Right cardiac atrium (tissue), 5 donors: ENCODE measurements around the gene DNAAF9. TPM values are rescaled to one million over a fixed set of nuclear protein-coding genes. Genes with fewer than 3 reads are reported as not detected.
A peak's percentile ranks its signal among the peaks of the same experiment; 100 is the strongest.

ENCODE experiments used
- ATAC-seq, 2 donors: fragments of 200-7000 bp; cut with Tn5 transposase; one replicate each; pipeline versions ENCODE4 v1.8.0 to v1.9.1; 2020; ENCODE audit warnings: moderate library complexity in 2 of 2, mild to moderate bottlenecking in 1 of 2
- DNase-seq, 3 donors: peaks; one replicate each; pipeline ENCODE4 v3.0.0-alpha.2; 2020
- H3K27ac ChIP-seq: one replicate; pipeline ENCODE4 v1.5.1; 2013; ENCODE audit warnings: mild to moderate bottlenecking, low read length, control low read depth, moderate library complexity
- H3K27me3 ChIP-seq: one replicate; pipeline ENCODE4 v1.6.1; 2013; ENCODE audit not compliant: control insufficient read depth, insufficient read depth
- H3K4me1 ChIP-seq: one replicate; pipeline ENCODE4 v1.6.1; 2013; ENCODE audit warnings: low read length; ENCODE audit not compliant: control insufficient read depth, insufficient read depth
- H3K4me3 ChIP-seq: one replicate; pipeline ENCODE4 v1.5.1; 2013; ENCODE audit warnings: low read length, control low read depth
- H3K9me3 ChIP-seq: one replicate; pipeline ENCODE4 v1.6.1; 2013; ENCODE audit warnings: low read length; ENCODE audit not compliant: control insufficient read depth
- WGBS: extraction: QIAGEN DNeasy Blood & Tissue Kit; methylation state at CpG from one replicate; pipeline ENCODE4 v1.1.7; 2013; 5-methylcytosine and 5-hydroxymethylcytosine counted together
- intact Hi-C, 4 donors: fragments of 100-400 bp; cut with DNase I; formaldehyde crosslinking; loops; one replicate each; pipeline versions ENCODE4 v1.11.0 to v1.14.0; 2022 to 2023
- polyA plus RNA-seq: library from polyadenylated mRNA; stranded (reverse); fragments of 200-250 nt; gene quantifications from one replicate; pipeline ENCODE4 v1.2.3, GENCODE V29; 2013
- total RNA-seq, 4 donors: library from RNA; stranded (reverse); fragmentation: NEBNext Ultra II Directional; extraction: Animal tissue kit (Norgen Biotek cat#: 25700); gene quantifications; one replicate each; pipeline ENCODE4 v1.2.1, GENCODE V29; 2021
- donor health status: healthy with polysubstance abuse.
- donor health status: DM: no; HTN: yes; CAD: no.
- donor health status: DM: no; HTN: no; CAD: no.
- donor health status: DM: no; HTN: yes; CAD: no; lungs with severe emphysema.
- donor health status: DM: yes; HTN: yes; CAD: no.

The DNAAF9 gene
- total and polyA plus RNA-seq, 5 donors: 7.2 to 18.9 (median 15.4) TPM

GRCh38 chr20:3410464-3410863 lies 3.0 kb upstream of the DNAAF9 start:
- no peaks in the 10 kb centered on the region for H3K4me1 ChIP-seq
- no peak for DNase-seq
- H3K27ac ChIP-seq: no peak overlapping the region
- no peak overlapping the region for H3K4me3 ChIP-seq
- no peaks in the 10 kb centered on the region for H3K9me3 ChIP-seq
- 92% methylated on average over 2 of the region's 2 CpGs for WGBS
- H3K27me3 ChIP-seq: no peaks in the 10 kb centered on the region
- intact Hi-C loops: no loop called here
- no peak for ATAC-seq

DNA sequence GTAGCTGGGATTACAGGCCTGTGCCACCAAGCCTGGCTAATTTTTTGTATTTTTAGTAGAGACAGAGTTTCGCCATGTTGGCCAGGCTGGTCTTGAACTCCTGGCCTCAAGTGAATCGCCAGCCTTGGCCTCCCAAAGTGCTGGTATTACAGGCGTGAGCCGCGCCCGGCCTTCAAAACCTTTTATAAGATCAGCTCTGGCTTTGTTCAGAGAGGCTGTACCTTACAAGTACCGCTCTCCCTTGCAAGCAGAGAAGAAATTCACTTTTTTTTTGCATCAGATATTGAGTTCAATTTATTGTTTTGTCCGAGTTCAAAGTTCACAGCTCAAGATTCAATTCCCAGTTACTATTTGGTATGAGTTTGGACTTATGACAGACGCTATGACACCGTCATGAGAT lies 1.9 kb upstream of the DNAAF9 start:
- H3K9me3 ChIP-seq: no peaks in the 10 kb centered on the region
- DNase-seq (no peak), ATAC-seq (no peak)
- intact Hi-C loops: no loop called here
- 97% methylated on average over 10 of the region's 10 CpGs for WGBS
- H3K27ac ChIP-seq: no peak overlapping the region
- no peaks in the 10 kb centered on the region for H3K4me1 ChIP-seq
- no peaks in the 10 kb centered on the region for H3K27me3 ChIP-seq
- H3K4me3 ChIP-seq: no peak overlapping the region

- Histone ChIP-seq H3K27ac (peak overlapping the region; percentile 87), H3K27me3 (no peaks in the 10 kb centered on the region), H3K4me1 (no peaks in the 10 kb centered on the region), H3K4me3 (peak overlapping the region; percentile 99), H3K9me3 (no peaks in the 10 kb centered on the region)
- under 1% methylated on average over 59 of the region's 59 CpGs for WGBS
- DNase-seq (peak; percentile 75 to 92 (median 91)), ATAC-seq (peak; percentile 86 to 90)
- intact Hi-C loops: no loop called here
These were observed 535 bp upstream of the DNAAF9 start for GRCh38 chr20:3407771-3408637.

- Histone ChIP-seq H3K4me3 (peak overlapping the region; percentile 99), H3K4me1 (no peaks in the 10 kb centered on the region), H3K27me3 (no peaks in the 10 kb centered on the region), H3K9me3 (no peaks in the 10 kb centered on the region), H3K27ac (peak overlapping the region; percentile 96)
- intact Hi-C loops: no loop called here
- DNase-seq (peak; percentile 25 to 66 (median 48)), ATAC-seq (peak in 1 of 2 donors; percentile 1)
- 2% methylated on average over 27 of the region's 27 CpGs for WGBS
These were observed 909 bp downstream of the DNAAF9 start for GRCh38 chr20:3406481-3407039.

DNA sequence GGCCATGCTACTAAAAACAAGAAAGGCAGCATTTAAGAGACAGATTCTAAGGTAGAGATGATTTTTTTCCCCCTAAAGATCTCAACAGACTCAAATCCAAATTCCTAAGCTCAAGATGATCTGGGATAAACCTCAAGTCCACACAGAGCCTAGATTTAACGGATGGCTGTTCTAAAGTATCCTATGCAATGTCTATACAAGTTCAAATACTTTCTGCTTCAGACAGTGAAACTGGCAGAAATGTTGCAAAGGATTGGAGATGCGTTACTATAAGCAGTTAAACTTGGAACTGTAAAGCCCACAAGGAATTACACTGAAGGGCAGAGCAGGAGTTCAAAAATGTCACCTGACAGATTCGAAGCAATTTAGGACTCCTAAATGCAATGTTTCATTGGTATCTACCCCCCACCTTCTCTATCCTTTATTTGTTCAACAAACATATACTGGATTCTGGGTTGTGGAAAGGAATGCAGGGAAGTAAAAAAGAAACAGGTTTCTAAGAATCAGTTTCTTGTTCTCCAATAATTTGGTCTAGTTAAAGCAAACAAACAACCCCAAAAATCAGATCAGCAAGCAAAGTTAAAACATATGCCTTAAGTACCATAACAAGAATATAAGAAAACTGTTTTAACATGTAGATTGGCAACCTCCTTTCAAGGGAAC lies 1.6 kb downstream of the DNAAF9 start:
- Histone ChIP-seq H3K4me1 (no peaks in the 10 kb centered on the region), H3K4me3 (peak overlapping the region; percentile 99), H3K9me3 (no peaks in the 10 kb centered on the region), H3K27ac (no peak overlapping the region), H3K27me3 (no peaks in the 10 kb centered on the region)
- WGBS: 29% methylated on average over 3 of the region's 3 CpGs
- no peak for DNase-seq
- intact Hi-C loops: no loop called here
- no peak for ATAC-seq

- Histone ChIP-seq H3K4me1 (no peaks in the 10 kb centered on the region), H3K27me3 (no peaks in the 10 kb centered on the region), H3K4me3 (no peak overlapping the region), H3K27ac (no peak overlapping the region), H3K9me3 (no peaks in the 10 kb centered on the region)
- ATAC-seq: no peak
- no peak for DNase-seq
- 57% methylated on average over 2 of the region's 2 CpGs for WGBS
- intact Hi-C loops: no loop called here
These were observed 2.3 kb downstream of the DNAAF9 start for GRCh38 chr20:3405139-3405538.

DNA sequence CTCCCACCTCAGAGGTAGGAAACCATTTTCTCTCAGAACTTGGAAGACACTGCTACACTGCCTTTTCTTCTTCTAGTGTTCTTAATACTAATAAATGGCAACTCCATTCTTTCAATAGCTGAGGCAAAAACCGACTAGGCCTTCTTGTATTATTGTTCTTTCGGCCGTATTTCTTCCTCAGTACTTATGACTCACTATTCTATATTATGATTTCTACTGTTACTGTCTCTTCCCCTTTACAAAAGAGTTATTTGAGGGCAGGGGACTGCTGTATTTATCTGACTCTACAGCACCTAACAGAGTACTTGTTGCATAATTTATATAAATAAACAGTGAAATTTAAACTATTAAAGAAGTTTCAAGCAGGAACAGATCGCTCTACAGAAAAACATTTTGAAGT lies 3.1 kb downstream of the DNAAF9 start:
- DNase-seq (no peak), ATAC-seq (no peak)
- intact Hi-C loops: no loop called here
- H3K4me1 ChIP-seq: no peaks in the 10 kb centered on the region
- H3K27ac ChIP-seq: no peak overlapping the region
- 77% methylated on average over 4 of the region's 4 CpGs for WGBS
- H3K27me3 ChIP-seq: no peaks in the 10 kb centered on the region
- no peak overlapping the region for H3K4me3 ChIP-seq
- H3K9me3 ChIP-seq: no peaks in the 10 kb centered on the region

- no peak for ATAC-seq
- no peak overlapping the region for H3K4me3 ChIP-seq
- no peak overlapping the region for H3K27ac ChIP-seq
- 93% methylated on average over 2 of the region's 2 CpGs for WGBS
- H3K9me3 ChIP-seq: no peaks in the 10 kb centered on the region
- no peaks in the 10 kb centered on the region for H3K27me3 ChIP-seq
- intact Hi-C loops: no loop called here
- DNase-seq: no peak
- H3K4me1 ChIP-seq: no peaks in the 10 kb centered on the region
These were observed 3.7 kb downstream of the DNAAF9 start for GRCh38 chr20:3403741-3404140.

- Histone ChIP-seq H3K27me3 (no peaks in the 10 kb centered on the region), H3K9me3 (no peaks in the 10 kb centered on the region), H3K4me1 (peaks cover 4% of the 10 kb centered on the region), H3K27ac (no peak overlapping the region), H3K4me3 (no peak overlapping the region)
- 98% methylated on average over 6 of the region's 6 CpGs for WGBS
- ATAC-seq (no peak), DNase-seq (no peak)
- intact Hi-C loops: no loop called here
These were observed 5.0 kb downstream of the DNAAF9 start for GRCh38 chr20:3402453-3402852.

- intact Hi-C loops: no loop called here
- ATAC-seq (no peak), DNase-seq (peak in 1 of 3 donors; percentile 47)
- 91% methylated on average over 4 of the region's 4 CpGs for WGBS
- H3K27me3 ChIP-seq: no peaks in the 10 kb centered on the region
- H3K27ac ChIP-seq: no peak overlapping the region
- peaks cover 4% of the 10 kb centered on the region for H3K4me1 ChIP-seq
- no peaks in the 10 kb centered on the region for H3K9me3 ChIP-seq
- no peak overlapping the region for H3K4me3 ChIP-seq
These were observed 7.0 kb downstream of the DNAAF9 start for GRCh38 chr20:3400260-3401155.
